GM10266 (cell line): Measurements from ENCODE around the gene SLC24A5.

ENCODE experiments used
- DNase-seq: peaks from one replicate; pipeline ENCODE4 v3.0.0; 2012; ENCODE audit errors: extremely low spot score
- CTCF ChIP-seq: IDR thresholded peaks from 2 replicates; pipeline ENCODE4 v1.5.1; 2012; ENCODE audit warnings: mild to moderate bottlenecking, low read depth; ENCODE audit not compliant: control insufficient read depth, insufficient read depth; ENCODE audit errors: missing control alignments

Gene SLC24A5

GRCh38 chr15:48109212-48109611 is 11.6 kb upstream of the SLC24A5 start:
- no peak for DNase-seq
- TF ChIP-seq CTCF = no peak

- DNase-seq = no peak
- no peak for TF ChIP-seq CTCF
These were observed 10.8 kb upstream of the SLC24A5 start for GRCh38 chr15:48109856-48110531.

- peak; percentile 13 for DNase-seq
- TF ChIP-seq CTCF = peak; percentile 52
These were observed 8.5 kb upstream of the SLC24A5 start for GRCh38 chr15:48112242-48112641.

GRCh38 chr15:48119277-48119676 is 1.5 kb upstream of the SLC24A5 start:
- TF ChIP-seq CTCF = no peak
- DNase-seq = no peak

GRCh38 chr15:48121849-48122248 is 1.1 kb downstream of the SLC24A5 start:
- no peak for TF ChIP-seq CTCF
- DNase-seq = no peak

GRCh38 chr15:48126667-48127355 is 6.0 kb downstream of the SLC24A5 start:
- TF ChIP-seq CTCF = no peak
- no peak for DNase-seq

GRCh38 chr15:48131324-48131723 is 10.5 kb downstream of the SLC24A5 start:
- DNase-seq = no peak
- TF ChIP-seq CTCF = no peak
